NCI-H146 treated with DMSO at 0.1 percent for 48 hours (cell line): Measurements from ENCODE around the gene RABGEF1.
"Not testable (repeated sequence)": the region's sequence is repeated elsewhere in the genome, so short reads cannot be mapped to it uniquely, and the experiment has no call there.

Source experiments
- DNase-seq: peaks from one replicate; lab custom pipeline; 2025; ENCODE audit not compliant: unreplicated experiment; lab: John Stamatoyannopoulos, UW

The RABGEF1 gene

DNA sequence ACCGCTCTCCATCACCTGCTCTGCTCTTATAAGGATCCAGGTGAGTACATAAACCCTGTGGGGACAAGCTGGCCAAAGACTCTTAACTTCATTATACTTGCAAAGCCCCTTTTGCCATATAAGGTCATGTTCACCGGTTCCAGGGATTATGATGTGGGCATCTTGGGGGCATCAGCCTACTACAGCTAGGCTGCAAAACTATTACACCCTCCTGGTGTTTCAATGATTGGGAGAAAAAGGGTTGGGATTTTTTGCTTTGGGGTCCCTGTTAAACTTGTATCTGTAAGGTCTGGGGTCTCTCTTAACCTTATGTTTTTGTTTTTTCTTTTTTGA, 107.0 kb downstream of the RABGEF1 start:
- DNase-seq: not testable (repeated sequence)

DNA sequence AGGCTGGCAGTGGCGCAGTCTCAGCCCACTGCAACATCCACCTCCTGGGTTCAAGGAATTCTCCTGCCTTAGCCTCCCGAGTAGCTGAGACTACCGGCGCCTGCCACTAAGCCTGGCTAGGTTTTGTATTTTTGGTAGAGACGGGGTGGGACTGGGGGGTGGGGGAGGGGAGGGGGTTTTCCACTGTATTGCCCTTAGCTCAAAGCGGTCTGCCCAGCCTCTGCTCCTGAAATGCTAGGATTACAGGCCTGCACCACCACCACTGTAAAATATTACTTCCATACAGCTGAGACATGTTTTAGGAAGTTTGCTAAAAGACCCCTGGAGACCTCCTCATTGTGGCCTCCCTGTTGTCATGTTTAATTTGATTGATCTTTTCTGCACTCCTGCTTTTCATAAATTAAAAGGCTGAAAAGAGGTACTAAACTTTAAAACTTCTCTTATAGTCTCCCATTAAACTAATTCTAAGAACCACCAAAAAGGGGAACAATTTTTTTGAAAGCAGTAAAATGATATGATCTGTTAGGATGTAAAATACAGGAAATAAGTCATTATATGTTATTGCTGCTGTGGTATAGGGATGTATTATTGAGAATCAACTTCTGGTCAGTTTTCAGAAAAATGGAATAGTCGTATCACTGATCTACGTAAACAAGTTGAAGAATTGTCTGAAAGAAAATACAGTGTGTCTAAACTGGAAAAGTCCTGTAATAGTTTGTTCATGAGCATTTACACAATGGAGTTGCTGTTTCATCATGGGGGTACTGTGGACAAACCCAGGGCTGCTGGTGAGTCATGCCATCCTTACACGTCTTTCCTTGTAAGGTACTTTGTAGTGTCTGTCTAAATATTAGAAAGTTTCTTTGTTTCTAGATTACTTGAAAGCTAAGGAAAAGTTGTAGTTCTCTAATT, 107.6 kb downstream of the RABGEF1 start:
- no peak for DNase-seq

DNA sequence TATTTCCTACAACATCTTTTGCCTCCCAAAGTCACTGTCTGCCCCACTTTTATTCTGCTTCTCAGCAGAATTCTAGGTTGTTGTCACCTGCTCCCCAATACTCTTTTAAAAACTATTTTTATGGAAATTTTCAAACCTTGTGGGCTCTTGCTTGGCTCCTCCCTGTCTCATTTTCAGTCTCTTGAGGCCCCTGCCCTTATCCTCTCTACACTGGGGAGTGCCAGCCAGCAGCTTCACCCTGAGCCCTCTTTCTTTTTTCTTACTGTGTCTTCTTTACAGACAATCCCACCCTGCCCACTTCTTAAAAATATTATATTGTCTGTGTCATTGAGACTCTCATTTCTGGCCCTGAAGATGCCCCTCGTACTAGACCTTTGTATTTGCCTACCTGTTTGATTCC, 118.8 kb downstream of the RABGEF1 start:
- no peak for DNase-seq

DNA sequence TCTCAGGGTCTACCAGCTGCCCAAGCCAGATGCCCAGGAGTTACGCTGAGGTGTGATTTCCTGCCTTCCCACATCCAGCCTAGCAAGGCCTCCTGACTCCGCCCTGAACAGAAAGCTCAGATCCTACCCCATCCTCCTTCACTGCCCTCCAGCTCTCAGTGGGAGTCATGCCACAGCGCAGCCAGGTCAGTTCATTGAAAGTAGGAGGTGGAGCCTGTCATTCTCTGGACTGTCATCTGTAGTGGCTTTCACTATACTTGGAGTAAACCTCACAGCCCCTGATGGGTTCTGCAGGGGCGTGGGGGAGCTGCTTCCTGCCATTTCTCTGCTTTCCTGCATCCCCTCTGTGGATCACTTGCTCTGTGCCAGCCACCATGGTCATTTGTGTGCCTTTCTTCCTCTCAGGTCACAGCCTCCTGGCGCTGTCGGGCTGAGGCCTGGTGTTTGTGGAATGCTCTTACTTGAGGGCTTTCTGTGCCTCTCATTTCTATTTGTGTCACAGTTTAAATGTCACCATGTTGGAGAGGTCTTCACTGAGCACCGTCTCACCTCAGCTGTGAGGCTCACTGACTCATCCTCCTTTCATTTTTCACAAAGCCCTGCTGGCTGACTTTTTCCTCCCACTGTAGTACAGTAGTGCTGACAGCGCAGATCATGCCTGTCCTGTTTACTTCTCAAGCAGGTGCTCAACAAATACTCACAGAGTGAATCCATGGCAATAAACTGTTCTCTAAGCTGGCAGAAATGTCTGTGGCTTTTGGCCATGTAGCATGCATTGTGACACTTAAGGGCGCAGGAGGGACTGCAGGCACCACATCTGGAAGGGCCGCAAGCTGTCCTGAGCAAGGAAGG, 119.5 kb downstream of the RABGEF1 start:
- no peak for DNase-seq

DNA sequence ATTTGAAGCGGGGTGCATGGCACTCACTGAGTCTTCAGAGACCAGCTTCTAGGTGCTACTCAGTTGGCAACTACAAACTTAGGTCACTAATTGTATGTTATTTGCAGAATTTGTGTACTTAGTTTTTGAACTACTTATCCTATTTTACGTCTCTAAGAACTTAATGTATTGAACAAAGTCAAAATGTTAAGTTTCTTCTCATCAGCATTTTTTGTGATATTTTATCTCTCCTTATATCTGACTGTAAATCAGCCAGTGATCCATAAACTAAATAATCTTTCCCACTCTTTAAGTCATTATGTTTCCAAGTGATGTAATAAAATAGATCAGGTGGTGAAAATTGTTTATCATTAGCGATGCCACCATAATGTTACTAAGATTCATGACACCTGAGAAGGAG, 120.2 kb downstream of the RABGEF1 start:
- no peak for DNase-seq
